Pulmonary artery endothelial cell (primary cell): ENCODE measurements around the gene PPP2R2C. TPM values are rescaled to one million over a fixed set of nuclear protein-coding genes. Genes with fewer than 3 reads are reported as not detected.

Experiments
- DNase-seq: peaks from one replicate; pipeline ENCODE4 v3.0.0-alpha.2; 2011; ENCODE audit warnings: low read depth, low spot score
- total RNA-seq: library from RNA; depleted of rRNA; stranded (reverse); fragments of >200 nt; gene quantifications from 2 replicates; pipeline ENCODE4 v1.2.3, GENCODE V29; 2014

Gene PPP2R2C
- total RNA-seq, 1 donor from 2014 or later: not detected

DNA sequence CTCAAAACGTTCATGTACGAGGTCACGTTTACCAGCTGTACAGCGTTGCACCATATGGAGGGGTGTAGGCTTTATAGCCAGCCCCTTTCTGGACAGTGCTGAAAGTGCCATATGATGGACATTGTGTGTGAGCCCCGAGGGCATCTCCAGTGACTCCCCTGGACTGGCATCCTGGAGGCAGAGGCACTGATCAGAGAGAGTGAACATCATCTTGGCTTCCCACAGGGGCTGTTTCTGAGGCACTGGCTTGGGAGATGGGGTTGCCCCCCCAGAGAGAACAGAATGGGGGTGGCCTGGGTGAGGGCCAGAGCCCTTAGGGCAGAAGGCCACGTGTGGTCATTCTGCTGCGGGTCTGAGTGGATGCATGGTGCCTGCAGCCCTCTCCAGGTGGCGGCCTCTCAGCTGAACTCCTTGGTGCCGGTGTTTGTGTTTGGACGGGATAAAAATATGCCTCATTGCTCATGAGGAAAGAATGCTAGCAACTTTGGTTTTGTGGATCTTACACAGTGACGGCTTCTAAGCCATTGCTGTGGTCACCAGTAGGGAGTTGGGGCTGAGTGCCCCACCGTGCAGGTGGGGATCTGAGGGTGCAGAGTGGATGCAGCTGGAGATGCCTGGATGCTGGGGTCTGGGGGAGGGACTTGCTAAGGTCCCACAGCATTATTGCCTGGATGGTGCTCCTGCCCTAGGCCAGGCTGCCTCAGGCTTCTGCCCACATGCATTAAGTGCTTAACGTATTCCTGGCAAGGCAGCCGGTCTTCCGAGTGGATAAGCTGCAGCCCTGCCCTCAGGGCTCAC, 199.4 kb downstream of the PPP2R2C start:
- no peak for DNase-seq

DNA sequence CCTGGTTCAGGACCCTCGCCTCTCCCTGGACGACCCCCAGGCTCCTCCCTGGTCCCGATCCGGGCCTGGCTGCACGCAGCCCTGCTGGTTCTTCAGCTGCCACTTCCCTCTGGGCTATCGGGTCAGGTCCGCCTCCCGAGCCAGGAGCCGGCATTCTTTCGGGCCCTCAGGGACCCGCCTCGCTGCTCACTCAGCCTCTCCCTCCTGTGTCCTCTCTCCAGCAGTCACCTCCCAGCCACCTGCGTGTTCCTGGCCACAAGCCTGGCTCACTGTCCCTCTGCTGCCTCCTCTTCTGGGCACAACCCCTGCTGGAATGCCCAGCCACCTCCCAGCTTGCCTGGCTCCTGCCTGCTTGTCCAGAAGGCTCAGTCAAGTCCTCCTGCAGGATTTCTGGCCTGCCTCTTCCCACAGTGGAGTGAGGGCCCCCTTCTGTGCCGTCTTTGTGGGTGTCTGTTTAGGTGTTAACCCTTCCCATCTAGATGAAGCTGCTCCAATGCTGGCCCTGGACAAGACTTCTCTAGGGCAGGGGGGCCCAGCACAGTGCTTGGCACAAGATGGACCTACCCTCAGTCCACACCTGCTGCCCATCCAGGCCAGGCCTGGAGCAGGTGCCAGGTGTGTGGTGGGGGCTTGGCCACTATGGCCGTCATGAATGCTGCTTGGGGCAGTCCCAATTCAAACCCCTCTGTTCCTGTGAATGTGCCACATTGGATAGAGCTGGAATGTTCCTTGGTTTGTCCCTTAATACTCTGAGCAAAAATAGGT, 200.5 kb downstream of the PPP2R2C start:
- no peak for DNase-seq

- DNase-seq: no peak
These were observed 201.2 kb downstream of the PPP2R2C start for GRCh38 chr4:6271206-6271605.

GRCh38 chr4:6270636-6271121, 201.7 kb downstream of the PPP2R2C start:
- no peak for DNase-seq

Other genes starting within 250 kb of the PPP2R2C start
- gene WFS1, start 202.8 kb downstream of the PPP2R2C start, total RNA-seq: 18.9 and 21.4 TPM in 2 replicates
- gene MAN2B2, start 102.6 kb upstream of the PPP2R2C start, total RNA-seq: 15.3 and 16.3 TPM in 2 replicates
- gene MRFAP1, start 168.1 kb upstream of the PPP2R2C start, total RNA-seq: 184 and 194 TPM in 2 replicates
- gene S100P, start 221.3 kb upstream of the PPP2R2C start, total RNA-seq: 0.07 TPM in 1 of 2 replicates, not detected in the other
- 53.3 and 59.1 TPM in 2 replicates for gene MRFAP1L1, start 237.3 kb upstream of the PPP2R2C start, total RNA-seq
- 10.2 and 16.9 TPM in 2 replicates for gene BLOC1S4, start 243.6 kb upstream of the PPP2R2C start, total RNA-seq